HEK293 (cell line): Measurements from ENCODE around the gene SYT10.

Source experiments
- CTCF ChIP-seq: fragments of 450-650 bp; formaldehyde crosslinking; IDR thresholded peaks from 2 replicates; pipeline ENCODE4 v1.5.1; 2016; ENCODE audit warnings: missing biosample characterization, missing genetic modification characterization
- REST ChIP-seq: fragments of 450-650 bp; formaldehyde crosslinking; IDR thresholded peaks from 2 replicates; pipeline ENCODE4 v1.5.1; 2016; ENCODE audit warnings: missing biosample characterization, missing genetic modification characterization
- TCF7L2 ChIP-seq: IDR thresholded peaks from 2 replicates; pipeline ENCODE4 v1.6.1; 2011; ENCODE audit warnings: low read depth, mild to moderate bottlenecking, inconsistent platforms, low read length, moderate library complexity, borderline replicate concordance
- ZNF211 ChIP-seq: fragments of 450-650 bp; formaldehyde crosslinking; IDR thresholded peaks from 2 replicates; pipeline ENCODE4 v1.5.1; 2016; ENCODE audit warnings: low read depth, missing biosample characterization, missing genetic modification characterization
- ZNF398 ChIP-seq: fragments of 450-650 bp; formaldehyde crosslinking; IDR thresholded peaks from 2 replicates; pipeline ENCODE4 v1.5.1; 2017; ENCODE audit warnings: missing biosample characterization, missing genetic modification characterization
- ZNF433 ChIP-seq: fragments of 450-650 bp; formaldehyde crosslinking; IDR thresholded peaks from 2 replicates; pipeline ENCODE4 v1.5.1; 2016; ENCODE audit warnings: missing biosample characterization, missing genetic modification characterization, low read depth
- ZNF768 ChIP-seq: fragments of 450-650 bp; formaldehyde crosslinking; IDR thresholded peaks from 2 replicates; pipeline ENCODE4 v1.5.1; 2018; ENCODE audit warnings: missing biosample characterization, mild to moderate bottlenecking, missing genetic modification characterization

GRCh38 chr12:33429468-33429867 lies 10.2 kb downstream of the SYT10 start:
- no peak for TF ChIP-seq ZNF768 (tag by site-specific recombination)
- TF ChIP-seq ZNF211 (tag by site-specific recombination) = no peak
- TF ChIP-seq CTCF = no peak
- TF ChIP-seq ZNF433 (tag by site-specific recombination) = no peak
- TF ChIP-seq REST (tag by site-specific recombination) = no peak
- no peak for TF ChIP-seq TCF7L2
- TF ChIP-seq ZNF398 (tag by site-specific recombination) = no peak
